ENCODE measurements around the gene PTPRN.
"Not testable (repeated sequence)": the region's sequence is repeated elsewhere in the genome, so short reads cannot be mapped to it uniquely, and the experiment has no call there.

PTPRN gene

DNA sequence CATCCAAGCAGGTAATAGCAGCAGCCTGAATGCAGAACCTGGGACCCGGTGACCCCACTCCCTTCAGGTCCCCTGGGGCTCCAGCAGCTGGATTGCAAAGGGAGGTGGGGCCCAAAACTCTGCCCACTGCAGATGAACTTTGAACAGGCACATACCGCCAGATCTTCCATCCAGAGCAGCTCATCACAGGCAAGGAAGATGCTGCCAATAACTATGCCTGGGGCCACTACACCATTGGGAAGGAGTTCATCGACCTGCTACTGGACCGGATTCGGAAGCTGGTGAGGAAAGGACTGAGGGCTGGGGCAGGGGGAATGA lies 39.2 kb downstream of the PTPRN start:
- DNase-seq (ENCODE audit: low read depth): no peak

DNA sequence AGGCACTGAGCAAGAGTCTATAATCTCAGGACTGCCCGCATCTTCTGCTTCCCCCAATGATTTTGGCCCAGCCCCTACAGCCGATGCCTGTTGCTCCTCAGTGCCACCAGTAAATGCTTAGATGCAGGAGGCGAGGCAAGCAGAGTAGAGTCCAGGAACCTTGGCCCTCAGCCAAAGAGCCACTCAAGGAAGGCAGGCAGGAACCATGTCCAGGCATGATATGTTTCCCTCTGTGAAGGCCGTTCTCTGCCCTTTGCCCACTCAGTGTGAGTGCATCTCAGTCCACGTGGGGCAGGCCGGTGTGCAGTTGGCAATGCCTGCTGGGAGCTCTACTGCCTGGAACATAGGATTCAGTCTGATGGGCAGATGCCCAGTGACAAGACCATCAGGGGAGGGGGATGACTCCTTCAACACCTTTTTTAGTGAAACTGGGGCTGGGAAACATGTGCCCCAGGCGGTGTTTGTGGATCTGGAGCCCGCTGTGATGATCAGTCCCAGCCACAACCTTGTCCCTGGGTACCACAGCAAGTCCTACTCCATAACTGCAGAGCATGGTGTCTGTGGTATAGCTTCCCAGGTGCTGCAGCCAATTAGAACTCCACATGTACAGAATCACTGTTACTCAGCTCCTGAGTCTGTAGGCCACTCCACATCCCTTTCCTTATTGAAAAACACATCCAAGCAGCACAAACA lies 39.7 kb downstream of the PTPRN start:
- DNase-seq (ENCODE audit: low read depth): no peak

DNA sequence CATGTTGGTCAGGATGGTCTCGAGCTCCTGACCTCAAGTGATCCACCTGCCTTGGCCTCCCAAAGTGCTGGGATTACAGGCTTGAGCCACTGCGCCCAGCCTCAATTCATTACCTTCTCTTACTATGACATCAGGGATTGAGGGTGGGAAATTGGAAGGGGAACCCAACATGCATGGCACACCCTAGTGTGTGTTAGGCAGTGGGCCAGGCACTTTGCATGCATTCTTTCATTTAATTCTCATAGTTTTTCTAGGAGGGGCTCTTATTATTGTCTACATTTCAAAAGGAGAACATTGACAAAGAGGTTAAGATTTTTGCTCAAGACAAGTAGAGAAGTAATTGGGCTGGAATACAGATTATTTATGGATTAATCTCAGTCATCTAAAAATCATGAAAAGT lies 40.9 kb downstream of the PTPRN start:
- DNase-seq (ENCODE audit: low read depth): no peak

DNA sequence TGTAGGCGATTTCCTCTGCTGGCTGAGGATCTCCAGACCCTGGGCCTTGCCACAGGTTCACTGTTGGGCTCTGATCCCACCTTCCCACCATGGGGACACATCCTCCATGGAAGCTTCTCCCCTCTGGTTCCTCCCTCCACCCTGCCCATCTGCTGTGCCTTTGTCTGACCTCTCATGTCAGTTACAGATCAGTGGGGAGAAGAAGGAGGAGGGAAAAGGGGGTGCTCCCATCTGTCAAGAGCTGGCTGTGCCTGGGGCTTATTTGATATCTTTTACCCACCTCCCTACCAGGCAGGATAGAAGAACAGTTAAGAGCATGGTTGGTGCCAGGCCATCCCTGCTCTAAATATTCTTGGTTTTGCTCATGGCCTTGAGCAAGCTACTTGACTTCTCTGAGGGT lies 42.3 kb downstream of the PTPRN start:
- no peak for DNase-seq (ENCODE audit: low read depth)

DNA sequence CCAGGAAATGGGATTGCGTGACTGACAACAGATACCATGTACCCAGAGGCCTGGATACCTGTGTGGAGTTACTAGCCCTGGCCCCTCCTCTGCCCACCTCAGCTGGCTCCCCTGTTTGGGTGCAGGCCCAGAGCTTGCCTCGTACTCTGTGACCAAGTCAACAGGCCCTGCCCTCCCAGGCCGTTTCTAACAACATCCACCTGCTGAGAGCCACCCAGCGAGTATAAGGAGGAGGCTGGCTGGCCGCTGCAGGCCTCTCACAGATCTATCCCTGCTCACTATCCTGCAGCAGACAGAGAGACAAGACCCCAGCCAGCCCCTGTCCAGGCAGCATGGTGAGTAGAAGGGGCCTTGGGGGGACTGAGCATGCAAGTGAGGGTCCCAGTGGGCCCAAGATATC lies 43.0 kb downstream of the PTPRN start:
- no peak for DNase-seq (ENCODE audit: low read depth)

DNA sequence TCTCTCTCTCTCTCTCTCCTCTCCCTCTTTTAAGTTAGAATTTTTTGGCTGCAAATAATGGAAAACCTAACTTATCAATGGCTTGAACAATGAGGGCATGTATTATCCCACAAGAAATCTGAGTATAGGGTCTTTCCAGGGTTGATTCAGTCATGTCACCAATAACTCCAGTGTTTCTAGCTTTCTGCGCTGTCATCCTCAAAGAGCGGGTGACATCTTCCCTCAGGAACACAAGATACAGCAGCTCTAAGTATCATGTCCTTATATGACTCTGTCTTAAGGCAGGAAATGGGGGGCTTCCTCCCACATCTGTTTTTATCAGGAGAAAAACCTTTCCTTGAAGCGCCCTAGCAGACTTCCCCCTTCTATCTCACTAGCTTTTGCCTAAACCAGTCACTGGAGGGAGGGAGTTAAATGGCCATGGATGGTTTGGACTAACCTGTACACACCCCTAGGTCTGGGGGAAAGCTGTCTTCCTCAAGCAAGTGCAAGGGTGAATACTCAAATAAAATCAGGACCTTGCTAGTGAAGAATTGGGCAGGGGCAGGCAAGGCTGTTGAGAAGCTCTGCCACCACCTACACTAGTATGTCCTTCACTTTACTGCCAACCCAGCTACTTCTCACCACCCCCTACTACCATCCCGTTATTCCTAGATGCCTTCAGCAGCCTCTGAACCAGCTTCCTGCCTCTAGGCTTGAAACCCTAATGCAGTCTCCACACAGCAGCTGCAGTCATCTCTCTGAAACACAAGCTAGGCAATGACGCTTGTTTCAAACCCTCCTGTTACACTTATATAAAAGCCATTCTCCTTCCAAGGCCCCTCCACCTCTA lies 48.0 kb downstream of the PTPRN start:
- no peak for DNase-seq (ENCODE audit: low read depth)

DNA sequence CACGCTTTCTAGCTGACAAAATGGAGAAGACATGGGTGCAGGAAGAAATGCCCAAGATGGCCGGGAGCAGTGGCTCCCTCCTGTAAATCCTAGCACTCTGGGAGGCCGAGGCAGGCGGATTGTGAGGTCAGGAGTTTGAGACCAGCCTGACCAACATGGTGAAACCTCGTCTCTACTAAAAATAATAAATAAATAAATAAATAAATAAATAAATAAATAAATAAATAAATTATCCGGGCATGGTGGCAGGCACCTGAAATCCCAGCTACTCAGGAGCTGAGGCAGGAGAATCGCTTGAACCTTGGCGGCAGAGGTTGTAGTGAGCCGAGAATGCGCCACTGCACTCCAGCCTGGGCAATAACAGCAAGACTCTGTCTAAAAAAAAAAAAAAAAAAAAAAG lies 50.3 kb downstream of the PTPRN start:
- not testable (repeated sequence) for DNase-seq (ENCODE audit: low read depth)

DNA sequence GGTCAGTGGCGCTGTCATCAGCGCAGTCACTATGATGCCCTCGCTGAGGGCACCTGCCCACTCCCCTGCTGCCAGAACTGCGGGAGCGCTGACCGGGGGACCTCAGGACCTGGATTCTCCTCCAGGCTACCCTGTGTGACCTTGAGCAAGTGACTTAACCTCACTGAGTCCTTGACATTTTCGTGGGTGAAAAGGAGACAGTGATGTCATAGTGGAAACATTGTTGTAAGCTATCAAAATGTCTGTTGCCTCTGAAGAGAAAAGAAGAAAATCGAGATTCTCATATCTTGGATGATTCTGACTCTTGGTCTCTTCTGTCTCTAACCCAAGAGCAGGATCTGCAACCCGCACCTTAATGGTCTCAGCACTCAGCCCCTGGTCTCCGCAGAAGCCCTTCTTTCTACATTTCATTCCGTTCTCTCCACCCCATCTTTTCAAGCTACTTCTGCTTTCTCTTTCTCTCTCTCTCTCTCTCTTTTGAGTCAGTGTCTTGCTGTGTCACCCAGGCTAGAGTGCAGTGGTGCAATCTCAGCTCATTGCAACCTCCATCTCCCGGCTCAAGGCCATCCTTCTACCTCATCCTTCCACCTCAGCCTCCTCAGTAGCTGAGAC lies 54.5 kb downstream of the PTPRN start:
- peak; percentile 55 for DNase-seq (ENCODE audit: low read depth)

DNA sequence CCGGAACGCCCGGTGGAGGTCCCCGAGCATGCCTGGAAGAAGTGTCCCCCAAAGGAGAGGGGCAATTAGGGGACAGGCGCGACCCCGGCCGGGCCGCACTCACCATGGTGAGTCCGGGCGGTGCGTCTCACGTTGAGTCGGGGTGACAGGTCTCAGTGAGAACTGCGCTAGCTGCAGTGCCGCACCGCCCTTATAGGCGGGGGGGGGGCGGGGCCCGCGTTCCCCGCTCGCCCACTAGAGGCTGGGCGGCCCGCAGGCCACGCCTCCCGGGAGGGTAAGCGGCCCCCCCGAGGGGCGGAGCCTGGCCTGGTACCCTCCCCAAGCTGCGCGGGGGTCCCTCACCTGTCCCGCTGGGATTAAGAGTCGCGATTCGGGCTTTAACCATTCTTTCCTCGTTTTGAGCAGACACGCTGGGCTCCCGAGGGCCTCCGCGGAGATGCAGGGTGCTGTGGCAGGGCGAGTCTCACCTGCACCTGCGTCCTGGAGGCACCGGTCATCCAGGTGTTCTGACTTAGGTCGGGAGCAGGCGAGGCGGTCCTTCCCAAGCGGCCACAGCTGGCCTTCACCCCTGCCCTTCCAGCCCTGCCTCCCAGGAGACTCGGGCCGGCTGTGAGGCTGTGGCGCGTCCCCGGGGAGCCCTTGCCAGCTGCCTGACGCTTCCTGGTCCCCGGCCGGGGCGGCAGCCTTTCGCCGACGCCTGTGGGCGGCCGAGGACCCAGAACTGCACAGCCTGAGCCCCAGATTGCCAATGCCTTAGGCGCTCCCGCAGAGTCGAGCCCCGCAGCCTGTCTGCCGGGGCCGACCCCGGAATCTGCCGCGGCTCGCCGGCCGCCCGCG lies 55.2 kb downstream of the PTPRN start, which contains the start of gene TUBA4A:
TSS of gene TUBA4A (minus strand) at position 166 of the 837 bp plus-strand sequence. CDS start at position 106, 60 bp downstream.
- DNase-seq (ENCODE audit: low read depth): peak; percentile 28

DNA sequence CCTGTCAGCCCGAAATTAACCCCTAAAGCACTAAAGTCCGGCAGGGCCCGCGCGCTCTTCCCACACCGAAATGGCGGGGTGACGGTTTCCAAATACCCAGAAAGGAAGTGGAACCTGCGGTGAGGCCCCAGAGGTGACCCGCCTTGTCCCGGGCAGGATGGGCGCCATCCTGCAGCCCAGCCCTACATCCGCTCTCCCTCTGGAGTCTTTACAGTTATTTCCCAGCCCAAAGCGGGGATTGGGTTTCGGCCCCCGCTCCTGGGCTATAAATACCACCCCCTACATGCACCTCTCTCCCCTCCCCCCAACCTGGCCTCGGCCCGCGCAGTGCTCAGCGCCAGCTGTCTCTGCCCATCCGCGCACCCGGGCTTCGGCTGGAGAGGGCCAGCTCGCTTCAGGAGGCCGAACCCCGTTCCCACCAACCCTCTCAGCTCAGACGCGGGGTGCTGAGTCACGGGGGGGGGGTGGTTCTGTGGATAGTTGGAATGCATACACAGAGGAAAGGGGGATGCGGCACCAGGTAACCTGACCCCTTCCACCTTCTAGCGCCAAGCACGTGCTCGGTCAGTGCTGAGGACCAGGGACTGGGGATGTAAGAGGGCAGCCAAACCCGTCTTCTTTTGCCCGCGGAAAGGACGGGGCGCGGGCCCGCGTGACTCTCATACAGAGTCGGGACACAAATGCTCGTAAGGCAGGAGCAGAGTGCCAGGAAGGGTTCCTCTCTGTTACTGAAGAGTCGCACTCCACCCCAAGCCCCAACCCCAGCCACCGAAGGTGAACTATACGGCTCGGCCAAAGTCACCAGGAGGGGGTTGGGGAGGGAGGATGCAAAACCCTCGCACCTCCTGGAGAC lies 56.1 kb downstream of the PTPRN start, which contains the start of gene TUBA4B:
TSS of gene TUBA4B (plus strand) at position 344 of the 853 bp plus-strand sequence. CDS start at position 509, 165 bp downstream.
- DNase-seq (ENCODE audit: low read depth): peak; percentile 40

DNA sequence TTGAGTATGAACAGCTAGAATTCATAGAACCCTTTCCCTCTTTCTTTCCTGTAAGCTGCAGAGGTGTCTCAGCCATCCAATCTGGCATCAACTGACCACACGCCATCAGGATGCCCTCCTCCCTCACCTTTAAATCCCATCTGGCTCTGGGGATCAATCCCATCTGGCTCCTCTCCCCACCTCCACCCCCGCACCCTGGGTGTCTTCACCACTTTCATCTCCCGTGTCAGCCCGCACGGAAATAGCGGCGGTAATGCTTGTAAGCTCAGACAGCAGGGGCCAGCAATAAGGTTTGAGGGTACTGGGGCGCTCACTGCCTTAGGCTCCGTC lies 56.7 kb downstream of the PTPRN start:
- no peak for DNase-seq (ENCODE audit: low read depth)

DNA sequence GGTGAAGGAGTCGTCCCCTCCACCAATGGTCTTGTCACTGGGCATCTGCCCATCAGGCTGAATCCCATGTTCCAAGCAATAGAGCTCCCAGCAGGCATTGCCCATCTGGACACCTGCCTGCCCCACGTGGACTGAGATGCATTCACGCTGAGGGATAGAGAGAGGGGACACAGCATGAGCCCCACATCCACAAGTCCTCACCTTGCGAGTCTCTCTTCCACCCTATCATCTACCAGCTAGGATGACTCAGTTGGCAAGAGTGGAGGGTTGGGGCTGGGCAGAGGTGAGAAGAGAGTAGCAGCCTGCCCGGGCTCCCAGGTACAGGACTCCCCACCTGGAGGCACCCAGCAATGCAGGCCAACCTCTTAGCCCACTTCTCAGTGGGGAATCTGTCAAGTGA lies 57.1 kb downstream of the PTPRN start:
- DNase-seq (ENCODE audit: low read depth): no peak

DNA sequence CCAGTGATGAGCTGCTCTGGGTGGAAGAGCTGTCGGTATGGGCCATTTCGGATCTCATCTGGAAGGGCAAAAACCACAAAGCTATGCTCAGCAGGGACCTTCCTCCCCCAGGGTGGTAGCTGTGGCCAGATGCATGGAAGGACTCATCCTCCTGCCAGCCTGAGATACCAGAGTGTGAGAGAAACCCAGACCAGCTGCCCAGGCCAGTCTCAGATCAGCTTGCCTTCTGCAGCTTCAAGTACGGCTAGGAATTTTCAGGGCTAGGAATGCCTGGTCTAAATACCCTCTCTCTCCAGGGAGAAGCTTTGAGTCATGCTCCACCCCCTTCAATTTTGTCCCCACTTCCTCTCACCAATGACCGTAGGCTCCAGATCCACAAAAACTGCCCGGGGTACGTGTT lies 57.5 kb downstream of the PTPRN start:
- DNase-seq (ENCODE audit: low read depth): no peak

DNA sequence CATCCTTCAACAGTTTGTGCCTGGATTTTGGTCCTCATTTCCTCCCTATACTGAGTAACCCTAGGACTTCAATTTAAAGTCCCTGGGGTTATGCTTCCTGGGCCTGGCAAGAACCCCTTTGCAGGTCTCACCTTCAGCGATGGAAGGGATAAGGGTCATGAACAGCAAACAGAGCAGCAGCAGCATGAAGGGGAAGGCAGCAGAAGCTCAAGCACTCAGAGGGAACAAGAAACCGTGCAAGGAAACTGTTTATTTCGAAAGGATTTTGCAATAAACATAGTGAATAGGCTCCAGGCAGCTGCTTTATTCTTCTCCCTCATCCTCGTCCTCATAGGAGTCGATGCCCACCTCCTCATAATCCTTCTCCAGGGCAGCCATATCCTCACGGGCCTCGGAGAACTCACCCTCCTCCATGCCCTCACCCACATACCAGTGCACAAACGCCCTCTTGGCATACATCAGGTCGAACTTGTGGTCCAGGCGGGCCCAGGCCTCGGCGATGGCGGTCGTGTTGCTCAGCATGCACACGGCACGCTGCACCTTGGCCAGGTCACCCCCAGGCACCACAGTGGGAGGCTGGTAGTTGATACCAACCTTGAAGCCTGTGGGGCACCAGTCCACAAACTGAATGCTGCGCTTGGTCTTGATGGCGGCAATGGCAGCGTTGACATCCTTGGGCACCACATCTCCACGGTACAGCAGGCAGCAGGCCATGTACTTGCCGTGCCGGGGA lies 59.0 kb downstream of the PTPRN start:
- DNase-seq (ENCODE audit: low read depth): peak; percentile 24

DNA sequence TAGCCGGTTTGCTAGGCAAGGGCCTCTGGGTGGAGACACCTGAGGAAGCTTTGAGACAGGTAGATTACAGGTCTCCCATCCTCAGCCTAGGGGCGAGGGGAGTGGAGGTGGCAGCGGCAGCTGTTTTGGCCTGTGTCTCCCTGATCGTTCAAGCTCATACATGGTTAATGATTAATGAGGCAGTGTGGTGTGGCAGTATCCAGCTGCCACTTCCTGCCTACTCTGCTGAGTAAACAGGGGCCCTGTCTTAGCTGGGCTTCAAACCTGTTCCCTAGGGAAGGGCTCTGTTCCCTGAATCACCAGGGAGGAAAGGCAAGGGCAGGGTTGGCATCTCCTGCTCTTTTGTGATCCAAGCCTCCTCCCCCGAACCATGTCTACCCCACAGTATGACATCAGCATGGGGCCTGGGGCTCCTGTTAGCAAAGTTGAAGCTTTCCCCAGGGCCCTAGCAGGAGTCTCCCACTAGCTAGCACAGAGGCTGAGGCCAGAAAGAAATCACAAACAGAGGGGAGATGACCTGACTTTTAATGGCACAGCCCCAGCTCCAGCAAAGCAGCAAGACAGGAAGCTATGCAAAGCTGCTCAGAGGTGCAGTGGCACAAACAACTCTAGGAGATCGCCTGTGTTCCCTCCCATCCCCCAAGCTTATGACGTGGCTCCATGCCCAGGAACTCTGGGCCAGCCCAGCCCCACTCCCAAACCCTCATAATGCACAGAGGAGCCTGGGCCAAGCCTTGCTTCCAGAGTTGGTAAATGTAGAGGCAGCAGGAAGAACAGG lies 59.8 kb downstream of the PTPRN start:
- peak; percentile 84 for DNase-seq (ENCODE audit: low read depth)

DNA sequence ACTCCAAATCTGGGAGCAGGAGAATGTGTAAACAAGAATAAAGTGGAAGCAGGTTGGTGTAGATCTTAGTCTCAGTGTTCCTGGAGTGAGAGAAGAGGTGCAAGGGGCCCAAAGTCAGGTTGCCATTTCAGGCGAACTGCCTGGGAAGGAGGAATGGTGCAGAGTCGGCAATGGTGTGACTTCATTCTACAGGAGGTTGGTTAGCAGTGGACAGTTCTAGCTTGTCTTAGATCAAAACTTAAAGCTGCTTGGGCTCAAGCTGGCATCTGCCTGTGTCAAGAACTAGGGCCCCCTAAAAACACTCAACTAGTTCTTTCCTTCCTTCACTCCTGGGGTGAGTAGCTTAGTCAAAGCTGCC lies 60.4 kb downstream of the PTPRN start:
- no peak for DNase-seq (ENCODE audit: low read depth)

DNA sequence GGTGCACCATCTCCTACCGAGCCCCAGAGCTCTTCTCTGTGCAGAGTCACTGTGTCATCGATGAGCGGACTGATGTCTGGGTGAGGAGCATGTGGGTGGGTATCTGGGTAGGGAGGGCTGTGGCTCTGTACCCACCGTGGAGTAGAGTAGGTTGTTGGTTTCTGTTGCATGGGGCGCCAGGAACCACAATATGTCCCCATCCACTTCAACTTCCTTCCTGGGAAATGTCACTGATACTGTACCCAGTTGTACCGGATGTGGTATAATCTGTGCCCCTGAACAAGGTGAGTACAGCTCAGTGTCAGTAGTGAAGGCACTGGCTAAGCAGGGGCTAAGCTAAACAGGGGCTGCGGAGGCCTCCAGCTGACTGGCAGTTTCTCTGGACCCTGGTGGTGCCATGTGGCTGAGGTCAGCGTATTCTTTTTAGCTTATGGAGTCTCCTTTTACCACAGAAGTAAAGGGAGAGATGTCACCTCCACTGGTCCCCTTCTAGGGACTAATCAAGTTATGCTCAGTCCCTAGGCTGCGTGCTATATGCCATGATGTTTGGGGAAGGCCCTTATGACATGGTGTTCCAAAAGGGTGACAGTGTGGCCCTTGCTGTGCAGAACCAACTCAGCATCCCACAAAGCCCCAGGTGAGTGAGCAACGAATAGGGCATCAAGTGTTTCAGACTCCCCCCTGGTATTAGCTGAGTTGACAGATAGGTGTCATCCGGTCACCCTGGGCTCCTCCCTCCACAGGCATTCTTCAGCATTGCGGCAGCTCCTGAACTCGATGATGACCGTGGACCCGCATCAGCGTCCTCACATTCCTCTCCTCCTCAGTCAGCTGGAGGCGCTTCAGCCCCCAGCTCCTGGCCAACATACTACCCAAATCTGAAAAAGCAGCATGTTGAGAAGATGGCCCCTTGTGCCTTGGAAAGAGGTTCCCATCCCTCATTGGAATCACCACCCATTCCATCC lies 61.2 kb downstream of the PTPRN start:
- no peak for DNase-seq (ENCODE audit: low read depth)

DNA sequence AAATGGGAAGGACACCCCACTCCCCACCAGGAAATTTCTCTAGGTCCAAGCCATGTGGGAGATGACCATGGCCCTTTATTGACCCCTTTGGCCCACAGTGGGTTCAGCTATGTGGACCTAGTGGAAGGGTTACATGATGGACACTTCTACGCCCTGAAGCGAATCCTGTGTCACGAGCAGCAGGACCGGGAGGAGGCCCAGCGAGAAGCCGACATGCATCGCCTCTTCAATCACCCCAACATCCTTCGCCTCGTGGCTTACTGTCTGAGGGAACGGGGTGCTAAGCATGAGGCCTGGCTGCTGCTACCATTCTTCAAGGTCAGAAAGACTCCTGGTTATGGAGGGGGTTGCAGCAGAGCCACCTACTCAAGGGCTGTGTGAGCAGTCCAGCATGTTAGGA lies 62.6 kb downstream of the PTPRN start:
- DNase-seq (ENCODE audit: low read depth): no peak

DNA sequence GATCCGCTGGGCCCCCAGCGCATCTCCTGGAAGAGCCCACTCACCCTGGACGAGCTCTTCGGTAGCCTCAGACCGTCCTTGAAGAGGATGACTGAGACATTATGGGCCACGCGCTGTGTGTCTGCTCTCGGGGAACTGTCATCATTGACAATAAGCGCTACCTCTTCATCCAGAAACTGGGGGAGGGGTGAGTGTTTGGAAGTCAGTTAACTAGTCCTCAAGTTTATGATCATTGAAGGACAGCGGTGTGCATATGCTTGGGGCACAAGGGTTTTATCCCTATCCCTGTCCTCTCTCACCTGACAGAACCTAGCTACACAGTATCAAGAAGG lies 63.3 kb downstream of the PTPRN start:
- DNase-seq (ENCODE audit: low read depth): no peak
